ENCODE measurements around the gene ZIC4. TPM values are rescaled to one million over a fixed set of nuclear protein-coding genes. Genes with fewer than 3 reads are reported as not detected.

ZIC4 gene
- total RNA-seq, 1 donor from 2014 or later = not detected

- intact Hi-C loops (cut with micrococcal nuclease) = no loop called here
- no peak for DNase-seq (ENCODE audit: low spot score)
- Mint-ChIP-seq H3K27me3 (ENCODE audit: insufficient read depth) (peaks cover 60% of the 10 kb centered on the region), H3K4me3 (no peak overlapping the region), H3K9me3 (no peaks in the 10 kb centered on the region), H3K4me1 (ENCODE audit: low read depth) (no peaks in the 10 kb centered on the region), H3K36me3 (ENCODE audit: low read depth) (no peaks in the 10 kb centered on the region), H3K27ac (no peak overlapping the region)
Observed at GRCh38 chr3:147377412-147378367, 28.7 kb downstream of the ZIC4 start.

- H3K4me1 Mint-ChIP-seq (ENCODE audit: low read depth) = no peaks in the 10 kb centered on the region
- no peak for DNase-seq (ENCODE audit: low spot score)
- H3K36me3 Mint-ChIP-seq (ENCODE audit: low read depth) = peaks cover 2% of the 10 kb centered on the region
- no peaks in the 10 kb centered on the region for H3K9me3 Mint-ChIP-seq
- intact Hi-C loops (cut with micrococcal nuclease) = no loop called here
- H3K27ac Mint-ChIP-seq = no peak overlapping the region
- peaks cover 76% of the 10 kb centered on the region for H3K27me3 Mint-ChIP-seq (ENCODE audit: insufficient read depth)
- no peak overlapping the region for H3K4me3 Mint-ChIP-seq
Observed at GRCh38 chr3:147373301-147373700, 33.0 kb downstream of the ZIC4 start.

DNA sequence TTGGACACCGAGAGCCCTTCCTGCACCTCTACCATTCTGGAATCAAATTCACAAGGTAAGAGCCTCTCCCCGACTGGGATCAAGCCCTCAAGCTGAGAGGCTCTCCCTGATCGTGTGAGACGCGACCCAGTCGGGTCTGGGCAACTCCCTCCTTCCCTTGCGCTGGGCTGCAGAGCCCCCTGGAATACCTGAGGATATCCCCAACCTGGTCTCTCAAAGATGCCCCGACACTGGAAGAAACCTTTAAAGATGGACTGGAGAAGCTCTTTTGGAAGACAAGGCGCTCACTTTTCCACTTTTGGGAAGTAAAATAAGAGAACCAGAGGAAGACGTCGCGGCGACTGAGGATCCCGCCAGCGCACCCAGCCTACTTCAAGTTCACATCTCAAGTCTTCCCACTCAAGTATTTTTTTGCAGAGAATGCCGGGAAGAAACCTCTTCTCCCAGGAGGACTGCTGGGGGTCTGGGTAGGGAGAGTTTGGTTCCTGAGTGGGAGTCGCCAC, 33.8 kb downstream of the ZIC4 start:
- Mint-ChIP-seq H3K4me3 (no peak overlapping the region), H3K27ac (no peak overlapping the region), H3K27me3 (ENCODE audit: insufficient read depth) (peaks cover 74% of the 10 kb centered on the region), H3K36me3 (ENCODE audit: low read depth) (peaks cover 2% of the 10 kb centered on the region), H3K9me3 (no peaks in the 10 kb centered on the region), H3K4me1 (ENCODE audit: low read depth) (no peaks in the 10 kb centered on the region)
- no peak for DNase-seq (ENCODE audit: low spot score)
- intact Hi-C loops (cut with micrococcal nuclease) = no loop called here

DNA sequence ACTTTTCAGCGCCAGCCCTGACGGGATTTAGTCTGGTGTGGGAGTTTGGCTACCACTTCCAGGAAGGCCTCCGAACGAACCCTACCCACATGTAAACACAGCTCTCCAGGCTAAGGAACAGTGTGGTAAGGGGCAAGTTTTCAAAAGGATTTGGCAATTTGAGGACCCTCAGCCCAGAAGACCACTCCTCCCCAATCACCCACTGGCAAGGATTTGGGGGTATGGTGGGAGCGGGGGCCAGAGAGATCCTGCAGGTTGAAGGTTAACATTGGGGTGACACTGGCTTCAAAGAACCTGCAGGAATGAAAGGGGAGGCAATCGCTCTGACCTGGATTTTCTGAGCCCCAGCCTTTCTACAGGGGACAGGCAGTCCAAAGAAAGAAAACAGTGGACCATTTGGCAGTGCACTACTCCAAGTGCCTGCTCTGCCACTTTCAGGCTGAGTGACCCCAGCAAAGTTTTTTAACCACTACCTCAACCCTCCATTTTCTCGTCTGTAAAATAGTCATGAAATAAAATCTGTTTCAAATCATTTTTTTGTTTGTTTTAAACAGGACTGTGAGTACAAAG, 34.5 kb downstream of the ZIC4 start:
- H3K9me3 Mint-ChIP-seq = no peaks in the 10 kb centered on the region
- intact Hi-C loops (cut with micrococcal nuclease) = no loop called here
- H3K27me3 Mint-ChIP-seq (ENCODE audit: insufficient read depth) = peaks cover 67% of the 10 kb centered on the region
- no peak for DNase-seq (ENCODE audit: low spot score)
- no peaks in the 10 kb centered on the region for H3K4me1 Mint-ChIP-seq (ENCODE audit: low read depth)
- H3K27ac Mint-ChIP-seq = no peak overlapping the region
- H3K36me3 Mint-ChIP-seq (ENCODE audit: low read depth) = peaks cover 2% of the 10 kb centered on the region
- H3K4me3 Mint-ChIP-seq = no peak overlapping the region

GRCh38 chr3:147371140-147371539, 35.2 kb downstream of the ZIC4 start:
- Mint-ChIP-seq H3K4me3 (no peak overlapping the region), H3K9me3 (no peaks in the 10 kb centered on the region), H3K27ac (no peak overlapping the region), H3K4me1 (ENCODE audit: low read depth) (no peaks in the 10 kb centered on the region), H3K36me3 (ENCODE audit: low read depth) (peaks cover 2% of the 10 kb centered on the region), H3K27me3 (ENCODE audit: insufficient read depth) (peaks cover 62% of the 10 kb centered on the region)
- intact Hi-C loops (cut with micrococcal nuclease) = no loop called here
- DNase-seq (ENCODE audit: low spot score) = no peak

DNA sequence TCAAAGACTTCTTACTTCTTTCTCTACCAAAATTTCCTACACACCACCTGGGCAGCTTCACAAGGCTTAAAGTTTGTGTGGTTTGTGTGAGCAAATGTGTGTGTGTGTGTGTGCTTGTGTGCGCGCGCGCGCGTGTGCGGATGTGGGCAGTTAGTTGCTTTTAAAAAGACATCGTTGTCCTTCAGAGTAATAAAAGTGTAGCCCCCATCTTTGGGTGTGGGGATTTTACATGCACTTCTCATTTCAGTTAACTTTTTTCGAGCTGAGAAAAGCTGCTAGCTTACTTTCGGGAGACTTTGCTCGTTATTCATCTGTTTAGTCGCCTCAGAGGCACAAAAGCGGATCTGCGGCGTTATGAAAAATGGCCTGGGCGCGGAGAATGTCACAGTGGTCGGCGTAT, 36.0 kb downstream of the ZIC4 start:
- no peak overlapping the region for H3K27ac Mint-ChIP-seq
- intact Hi-C loops (cut with micrococcal nuclease) = no loop called here

DNA sequence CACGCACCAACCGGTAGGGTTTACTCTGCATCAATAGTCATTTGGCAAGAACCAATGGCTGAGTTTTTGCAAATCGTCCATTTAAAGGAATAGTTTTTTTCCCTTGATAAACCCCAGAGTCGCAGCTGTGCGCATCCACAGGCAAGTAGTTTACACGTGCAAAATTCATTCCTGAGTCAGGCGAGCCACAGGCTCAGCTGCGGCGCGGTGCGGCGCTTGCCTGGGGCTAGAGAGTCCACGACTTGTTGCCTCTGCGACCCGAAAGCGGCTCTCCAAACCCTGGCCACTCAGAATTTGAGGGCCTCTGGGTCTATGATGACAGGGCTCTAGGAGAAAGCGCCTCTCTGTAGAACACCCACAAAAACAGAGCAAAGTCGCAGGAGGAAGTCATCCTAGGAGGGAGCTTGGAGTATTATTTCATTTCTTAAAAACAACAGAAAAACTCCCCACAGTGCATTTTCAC, 36.7 kb downstream of the ZIC4 start:
- Mint-ChIP-seq H3K27me3 (ENCODE audit: insufficient read depth) (peaks cover 55% of the 10 kb centered on the region), H3K4me3 (no peak overlapping the region), H3K9me3 (no peaks in the 10 kb centered on the region), H3K4me1 (ENCODE audit: low read depth) (no peaks in the 10 kb centered on the region), H3K27ac (no peak overlapping the region), H3K36me3 (ENCODE audit: low read depth) (peaks cover 2% of the 10 kb centered on the region)
- no peak for DNase-seq (ENCODE audit: low spot score)
- intact Hi-C loops (cut with micrococcal nuclease) = loop anchor here (2.0 kb wide), 1 partner anchor 15 kb away; no protein-coding TSS in a partner anchor

More for the DNA sequence above, 36.0 kb downstream of the ZIC4 start:
- peaks cover 57% of the 10 kb centered on the region for H3K27me3 Mint-ChIP-seq (ENCODE audit: insufficient read depth)
- no peaks in the 10 kb centered on the region for H3K9me3 Mint-ChIP-seq
- DNase-seq (ENCODE audit: low spot score) = no peak
- no peak overlapping the region for H3K4me3 Mint-ChIP-seq
- peaks cover 2% of the 10 kb centered on the region for H3K36me3 Mint-ChIP-seq (ENCODE audit: low read depth)
- no peaks in the 10 kb centered on the region for H3K4me1 Mint-ChIP-seq (ENCODE audit: low read depth)

GRCh38 chr3:147369231-147369630, 37.1 kb downstream of the ZIC4 start:
- intact Hi-C loops (cut with micrococcal nuclease) = loop anchor here (2.0 kb wide), 1 partner anchor 14 kb away; no protein-coding TSS in a partner anchor
- Mint-ChIP-seq H3K27me3 (ENCODE audit: insufficient read depth) (peaks cover 52% of the 10 kb centered on the region), H3K27ac (no peak overlapping the region), H3K9me3 (no peaks in the 10 kb centered on the region), H3K4me3 (no peak overlapping the region), H3K36me3 (ENCODE audit: low read depth) (peaks cover 2% of the 10 kb centered on the region), H3K4me1 (ENCODE audit: low read depth) (no peaks in the 10 kb centered on the region)
- DNase-seq (ENCODE audit: low spot score) = no peak

DNA sequence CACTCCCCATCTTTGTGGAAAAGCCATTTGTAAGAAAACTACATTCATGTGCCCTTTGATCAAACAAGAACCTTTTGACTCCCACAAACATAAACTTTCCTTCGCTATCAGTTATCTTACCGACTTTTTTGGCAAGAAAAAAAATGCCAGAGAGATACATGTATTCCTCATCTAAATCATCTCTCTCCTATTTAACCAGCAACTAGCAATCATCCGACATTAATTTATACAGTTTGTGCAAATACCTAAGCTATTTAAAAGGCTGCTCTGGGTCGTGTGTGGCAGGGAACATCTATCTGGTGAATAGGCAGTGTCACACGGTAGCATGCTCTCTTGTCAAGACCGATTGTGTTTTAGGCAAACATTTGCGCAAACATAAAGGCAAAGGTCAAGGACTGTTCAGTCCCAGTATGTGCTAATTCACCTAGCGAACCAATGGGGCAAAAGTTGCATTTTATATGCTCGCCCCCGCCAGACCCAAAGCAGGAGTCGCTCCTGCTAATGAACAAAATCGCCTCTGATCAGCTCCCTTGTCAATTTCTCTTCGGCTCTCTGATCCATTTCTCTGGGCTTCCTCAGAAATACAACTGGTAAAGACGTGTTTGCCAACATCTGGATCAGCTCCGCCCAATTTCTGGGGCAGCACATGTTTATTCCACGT, 37.7 kb downstream of the ZIC4 start:
- peaks cover 51% of the 10 kb centered on the region for H3K27me3 Mint-ChIP-seq (ENCODE audit: insufficient read depth)
- H3K4me3 Mint-ChIP-seq = no peak overlapping the region
- H3K4me1 Mint-ChIP-seq (ENCODE audit: low read depth) = no peaks in the 10 kb centered on the region
- no peak overlapping the region for H3K27ac Mint-ChIP-seq
- H3K36me3 Mint-ChIP-seq (ENCODE audit: low read depth) = peaks cover 2% of the 10 kb centered on the region
- H3K9me3 Mint-ChIP-seq = no peaks in the 10 kb centered on the region
- intact Hi-C loops (cut with micrococcal nuclease) = loop anchor here (2.0 kb wide), 1 partner anchor 14 kb away; no protein-coding TSS in a partner anchor
- DNase-seq (ENCODE audit: low spot score) = no peak

GRCh38 chr3:147368151-147368550, 38.2 kb downstream of the ZIC4 start:
- Mint-ChIP-seq H3K27me3 (ENCODE audit: insufficient read depth) (peaks cover 49% of the 10 kb centered on the region), H3K36me3 (ENCODE audit: low read depth) (peaks cover 2% of the 10 kb centered on the region), H3K9me3 (no peaks in the 10 kb centered on the region), H3K4me1 (ENCODE audit: low read depth) (no peaks in the 10 kb centered on the region), H3K4me3 (no peak overlapping the region), H3K27ac (no peak overlapping the region)
- intact Hi-C loops (cut with micrococcal nuclease) = loop anchor here (2.0 kb wide), 1 partner anchor 13 kb away; no protein-coding TSS in a partner anchor
- DNase-seq (ENCODE audit: low spot score) = no peak

DNA sequence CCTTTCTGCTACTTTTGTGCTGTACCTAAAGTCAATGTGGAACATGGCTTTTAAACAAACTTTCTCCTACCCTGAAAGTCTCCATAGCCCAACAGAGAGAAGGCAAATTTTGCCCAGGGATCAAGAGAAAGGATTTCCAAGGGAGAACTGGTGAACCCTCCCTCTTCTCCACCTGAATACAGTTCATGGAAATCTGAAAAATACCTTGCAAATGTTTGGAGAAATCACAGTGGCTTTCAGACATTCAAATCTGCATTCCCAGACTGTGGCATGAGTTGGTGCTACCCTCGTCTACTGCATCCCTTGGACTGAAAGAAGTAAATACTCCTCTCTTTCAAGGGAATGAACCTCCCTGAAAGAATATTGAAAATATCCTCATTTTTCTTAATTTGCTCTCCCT, 38.7 kb downstream of the ZIC4 start:
- peaks cover 45% of the 10 kb centered on the region for H3K27me3 Mint-ChIP-seq (ENCODE audit: insufficient read depth)
- H3K27ac Mint-ChIP-seq = no peak overlapping the region
- no peaks in the 10 kb centered on the region for H3K9me3 Mint-ChIP-seq
- H3K4me1 Mint-ChIP-seq (ENCODE audit: low read depth) = no peaks in the 10 kb centered on the region
- no peak for DNase-seq (ENCODE audit: low spot score)
- H3K36me3 Mint-ChIP-seq (ENCODE audit: low read depth) = peaks cover 2% of the 10 kb centered on the region
- no peak overlapping the region for H3K4me3 Mint-ChIP-seq
- intact Hi-C loops (cut with micrococcal nuclease) = loop anchor here (2.0 kb wide), 1 partner anchor 13 kb away; no protein-coding TSS in a partner anchor

GRCh38 chr3:147365196-147366115, 40.9 kb downstream of the ZIC4 start:
- intact Hi-C loops (cut with micrococcal nuclease) = no loop called here
- Mint-ChIP-seq H3K4me3 (no peak overlapping the region), H3K9me3 (no peaks in the 10 kb centered on the region), H3K36me3 (ENCODE audit: low read depth) (peaks cover 2% of the 10 kb centered on the region), H3K27ac (no peak overlapping the region), H3K4me1 (ENCODE audit: low read depth) (no peaks in the 10 kb centered on the region), H3K27me3 (ENCODE audit: insufficient read depth) (peaks cover 37% of the 10 kb centered on the region)
- no peak for DNase-seq (ENCODE audit: low spot score)

All from activated T-helper 1 cell treated with anti-CD3 and anti-CD28 coated beads, Interleukin-12 subunit alpha, Interleukin-12 subunit beta, Interleukin-2, Interleukin-4 antibody, amounts not matched to agents 30 ng/mL and 10 ng/mL and 1 ng/mL, durations not matched to agents 14 hours and 24 hours and 36 hours (primary cell).